Activated CD8-positive, alpha-beta memory T cell treated with anti-CD3 and anti-CD28 coated beads for 24 hours (primary cell): ENCODE measurements around the gene TXNRD1.
"Not testable (repeated sequence)": the region's sequence is repeated elsewhere in the genome, so short reads cannot be mapped to it uniquely, and the experiment has no call there.

Source experiments
- DNase-seq: peaks from one replicate; pipeline ENCODE4 v3.0.0-alpha.2; 2020

Gene TXNRD1

DNA sequence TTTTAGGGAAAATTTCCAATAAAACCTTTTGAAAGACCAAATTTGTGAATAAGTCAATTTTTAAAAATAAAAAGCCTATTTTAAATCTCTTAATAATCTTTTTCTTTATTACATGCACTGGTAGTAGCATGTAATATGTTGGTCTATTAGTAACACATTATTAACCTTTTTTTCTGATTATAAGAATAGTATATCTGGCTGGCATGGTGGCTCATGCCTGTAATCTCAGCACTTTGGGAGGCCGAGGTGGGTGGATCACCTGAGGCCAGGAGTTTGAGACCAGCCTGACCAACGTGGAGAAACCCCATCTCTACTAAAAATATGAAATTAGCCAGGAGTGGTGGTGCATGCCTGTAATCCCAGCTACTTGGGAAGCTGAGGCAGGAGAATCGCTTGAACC, 116.7 kb downstream of the TXNRD1 start:
- DNase-seq: not testable (repeated sequence)

- no peak for DNase-seq
Observed at GRCh38 chr12:104333692-104334255, 118.2 kb downstream of the TXNRD1 start.

GRCh38 chr12:104334581-104334980, 119.0 kb downstream of the TXNRD1 start:
- no peak for DNase-seq

DNA sequence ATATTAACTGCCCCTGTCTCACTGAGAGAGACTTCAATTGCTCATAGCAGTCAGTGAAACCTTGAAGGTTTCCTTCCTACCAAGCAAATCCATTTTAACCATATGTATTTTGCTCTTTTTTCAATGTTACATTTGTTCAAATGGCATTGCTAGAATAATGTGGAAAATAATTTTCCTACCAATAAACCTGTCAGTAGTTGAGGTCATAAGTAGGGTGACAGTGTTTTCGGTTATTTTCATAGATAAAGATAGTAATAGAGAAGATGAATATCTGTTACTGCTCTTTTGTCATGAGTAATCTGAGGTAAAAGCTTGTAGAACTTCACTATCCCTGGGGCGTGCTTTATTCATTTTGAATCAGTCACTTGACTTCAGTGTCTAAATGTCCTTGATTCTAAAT, 120.5 kb downstream of the TXNRD1 start:
- DNase-seq: no peak

DNA sequence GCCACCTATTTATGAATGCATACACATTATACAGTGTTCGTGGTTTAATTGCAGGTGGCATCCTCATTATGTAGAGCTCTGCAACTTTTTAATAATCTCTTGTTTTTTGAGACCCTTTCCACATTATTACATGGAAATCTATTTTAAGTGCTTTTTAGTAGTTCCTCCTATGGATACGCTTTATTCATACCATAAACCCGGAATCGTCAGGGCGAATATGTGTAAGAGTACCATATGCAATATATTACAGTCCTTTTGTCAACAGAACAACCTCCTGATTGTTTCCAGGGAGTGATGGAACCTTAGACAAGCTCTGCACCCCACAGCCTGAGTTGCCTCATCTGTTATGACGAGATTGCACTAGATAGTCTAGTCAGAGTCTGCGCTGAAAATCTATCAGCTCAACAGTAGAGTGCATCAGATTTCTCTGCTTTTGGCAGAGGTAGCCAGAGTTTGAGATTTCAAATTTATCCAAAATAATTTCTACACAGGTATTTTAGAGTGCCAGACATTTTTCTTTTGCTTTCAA, 121.5 kb downstream of the TXNRD1 start:
- no peak for DNase-seq

DNA sequence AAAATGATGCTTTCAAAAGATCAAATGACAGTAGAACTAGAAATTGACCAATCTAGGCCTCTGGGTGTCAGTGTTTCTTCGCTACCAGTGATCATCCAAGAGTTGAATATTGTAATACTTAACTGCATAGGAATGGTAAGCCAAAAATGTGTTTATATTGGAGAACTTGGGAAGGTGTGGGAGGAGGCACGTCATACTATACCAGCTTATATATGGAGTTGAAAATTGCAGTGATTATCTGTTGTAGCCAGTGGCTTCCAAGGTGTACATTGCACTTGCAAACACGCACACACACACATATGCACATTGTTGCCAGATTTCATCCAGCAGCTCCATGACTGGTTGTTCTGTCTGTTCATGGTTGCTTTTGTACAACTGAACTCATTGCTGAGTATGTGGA, 124.1 kb downstream of the TXNRD1 start:
- DNase-seq: no peak

DNA sequence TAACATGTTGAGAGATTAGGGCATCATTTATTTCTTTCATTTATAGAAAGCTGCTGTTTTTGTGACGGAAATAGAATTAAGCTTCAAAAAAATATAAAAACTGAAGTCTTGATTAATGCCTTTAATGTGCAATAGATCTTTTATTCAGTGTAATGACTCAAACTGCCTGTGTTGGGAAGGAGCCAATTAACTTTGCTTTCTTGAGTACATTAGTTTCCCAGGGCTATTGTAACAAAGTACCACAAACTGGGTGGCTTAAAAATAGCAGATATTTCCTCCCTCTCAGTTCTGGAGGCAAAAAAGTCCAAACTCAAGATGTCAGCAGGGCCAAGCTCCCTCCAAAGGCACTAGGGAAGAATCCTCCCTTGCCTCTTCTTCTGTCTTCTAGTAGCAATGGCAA, 124.6 kb downstream of the TXNRD1 start:
- DNase-seq: no peak

DNA sequence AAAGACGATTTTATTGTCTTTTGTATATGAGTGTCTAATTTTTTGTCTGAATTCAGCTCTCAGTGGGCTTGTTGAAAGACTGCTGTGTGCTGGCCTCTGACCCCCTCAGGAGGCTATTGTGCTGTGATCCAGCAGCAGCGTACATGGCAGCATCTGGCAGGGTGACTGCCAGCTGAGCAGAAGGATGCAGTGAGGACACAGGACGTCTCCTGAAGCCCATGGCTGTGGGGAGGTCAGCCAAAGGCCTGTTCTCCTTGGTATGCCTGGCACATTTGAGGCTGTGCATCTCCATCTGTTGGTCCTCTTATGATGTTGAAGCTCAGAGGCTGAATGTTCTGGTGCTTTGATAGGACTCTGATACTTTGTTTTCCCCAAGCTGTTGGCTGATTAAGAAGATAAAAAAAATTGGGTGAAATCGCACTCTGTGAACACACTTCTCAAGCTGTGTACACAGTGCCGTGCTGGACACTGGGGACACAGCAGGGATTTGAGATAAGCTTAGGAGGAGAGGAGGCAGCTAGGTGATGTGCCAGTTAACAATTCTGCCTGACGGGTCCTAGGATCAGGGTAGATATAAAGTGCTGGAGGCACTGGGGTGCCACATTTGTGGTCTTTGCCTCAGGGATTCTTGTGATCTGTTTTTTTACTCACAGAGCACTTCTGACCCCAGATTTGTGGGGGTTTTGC, 125.5 kb downstream of the TXNRD1 start:
- DNase-seq: no peak

DNA sequence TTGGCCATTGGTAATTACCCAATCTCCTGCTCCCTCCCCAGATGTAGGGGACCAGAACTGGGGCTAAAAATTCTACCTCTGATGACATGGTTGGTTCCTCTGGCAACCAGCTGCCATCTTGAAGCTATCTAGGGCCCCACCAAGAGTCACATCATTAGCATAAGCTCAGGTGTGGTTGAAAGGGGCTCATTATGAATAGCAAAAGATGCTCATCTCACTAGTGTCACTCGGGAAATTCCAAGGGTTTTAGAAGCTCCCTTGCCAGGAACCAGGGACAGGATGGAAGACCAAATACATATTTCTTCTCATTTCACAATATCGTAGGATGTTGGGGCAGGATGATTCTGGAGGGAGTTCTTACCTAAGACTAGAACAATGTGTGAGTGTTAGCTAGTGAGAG, 126.6 kb downstream of the TXNRD1 start:
- DNase-seq: no peak

DNA sequence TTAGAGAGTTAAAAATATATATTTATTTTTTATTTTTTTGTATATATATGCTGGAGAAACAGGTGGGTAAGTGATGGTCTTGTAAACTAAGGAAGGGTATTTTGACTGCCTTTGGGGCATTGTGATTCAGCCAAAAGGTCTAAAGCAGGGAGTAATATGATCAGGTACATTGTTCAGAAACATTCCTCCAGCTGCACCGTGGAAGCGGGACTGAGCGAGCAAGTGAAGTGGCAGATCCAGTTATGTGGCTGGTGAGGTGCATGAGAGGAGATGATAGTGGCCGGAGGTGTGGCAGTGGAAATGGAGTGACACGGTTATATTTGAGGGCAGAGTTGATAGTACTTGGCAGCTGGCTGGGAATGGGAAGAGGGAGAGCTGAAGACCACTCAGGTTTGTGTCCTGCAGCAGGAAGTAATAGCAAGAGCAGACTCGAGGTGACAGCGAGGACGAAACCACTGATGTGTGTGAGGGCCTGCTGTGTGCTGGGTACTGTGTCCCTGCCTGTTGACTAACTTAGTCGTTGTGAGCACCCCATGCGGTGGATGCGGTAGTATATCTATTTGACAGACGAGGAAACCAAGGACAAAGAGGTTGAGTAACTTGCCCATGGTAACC, 127.2 kb downstream of the TXNRD1 start:
- no peak for DNase-seq

- no peak for DNase-seq
Observed at GRCh38 chr12:104344682-104345081, 129.1 kb downstream of the TXNRD1 start.

DNA sequence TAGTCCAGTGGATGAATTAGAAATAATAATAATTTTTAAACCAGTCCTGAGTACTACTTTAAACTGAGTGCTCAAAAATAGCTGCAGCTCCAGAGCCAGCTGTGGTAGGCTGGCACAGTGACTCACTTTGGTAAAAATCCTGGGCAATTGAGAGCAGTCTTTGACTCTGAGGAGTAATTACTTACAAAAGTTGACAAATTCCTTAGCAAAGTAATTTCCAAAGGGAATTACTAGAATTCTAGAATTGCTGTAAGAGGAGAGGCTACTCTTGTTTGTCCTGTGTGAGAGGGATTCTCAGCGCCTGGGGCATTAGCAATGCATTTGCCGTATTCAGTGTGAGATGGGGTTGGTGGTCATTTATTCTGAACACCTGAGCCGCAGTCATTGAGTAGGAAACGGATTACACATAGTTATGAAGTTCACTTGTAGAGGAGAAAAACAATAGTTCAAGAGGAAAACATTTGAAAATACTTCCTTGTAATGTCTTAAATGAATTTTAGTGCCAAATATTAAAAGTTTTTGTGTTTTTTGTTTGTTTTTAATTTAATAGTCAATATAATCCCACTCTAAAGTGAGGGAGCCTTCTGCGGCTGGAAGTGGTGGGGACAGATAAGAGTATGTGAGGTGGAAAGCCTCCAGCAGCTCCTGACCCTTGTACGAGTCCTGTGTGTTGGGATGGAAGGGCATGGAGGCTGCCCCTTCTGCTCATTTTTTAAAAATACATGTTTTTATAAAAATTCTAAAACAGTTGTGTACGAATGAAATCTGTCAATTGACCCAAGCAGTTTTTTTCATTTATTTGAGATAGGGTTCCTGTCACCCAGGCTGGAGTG, 129.9 kb downstream of the TXNRD1 start:
- peak; percentile 21 for DNase-seq

DNA sequence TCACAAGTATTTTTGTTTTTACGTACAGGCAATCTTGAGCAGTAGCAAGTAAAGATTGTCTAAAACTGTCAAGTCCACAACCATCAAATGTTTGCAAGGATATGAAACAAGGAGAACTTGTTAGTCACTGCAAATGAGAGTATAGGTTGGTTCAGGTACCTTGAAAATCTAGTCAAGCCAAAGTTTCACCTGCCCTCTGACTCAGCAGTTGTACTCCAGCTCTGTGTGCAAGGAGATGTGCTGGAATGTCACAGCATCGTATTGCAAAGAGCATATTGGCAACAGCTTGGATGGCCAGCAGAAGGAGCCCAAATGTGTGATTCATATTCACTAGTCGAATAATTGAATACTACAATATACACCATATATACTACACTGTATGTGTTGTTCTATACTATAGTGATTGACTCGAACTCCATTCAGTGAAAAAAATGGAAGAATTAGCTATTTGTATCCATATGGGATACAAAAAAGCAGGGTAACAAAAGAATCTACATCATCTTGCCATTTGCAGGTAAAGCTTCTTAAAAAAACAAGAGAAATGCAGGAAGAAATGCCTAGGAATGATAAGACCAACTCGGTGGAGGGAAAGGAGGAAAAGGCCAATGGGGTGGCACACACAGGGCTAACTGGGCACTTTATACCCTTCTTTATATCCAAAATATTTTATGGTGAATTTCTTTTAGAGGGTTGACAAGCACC, 131.9 kb downstream of the TXNRD1 start:
- peak; percentile 24 for DNase-seq

- DNase-seq: peak; percentile 26
Observed at GRCh38 chr12:104348283-104348993, 132.9 kb downstream of the TXNRD1 start.

GRCh38 chr12:104348994-104349494, 133.5 kb downstream of the TXNRD1 start:
- no peak for DNase-seq

GRCh38 chr12:104350211-104351056, 134.9 kb downstream of the TXNRD1 start:
- no peak for DNase-seq

DNA sequence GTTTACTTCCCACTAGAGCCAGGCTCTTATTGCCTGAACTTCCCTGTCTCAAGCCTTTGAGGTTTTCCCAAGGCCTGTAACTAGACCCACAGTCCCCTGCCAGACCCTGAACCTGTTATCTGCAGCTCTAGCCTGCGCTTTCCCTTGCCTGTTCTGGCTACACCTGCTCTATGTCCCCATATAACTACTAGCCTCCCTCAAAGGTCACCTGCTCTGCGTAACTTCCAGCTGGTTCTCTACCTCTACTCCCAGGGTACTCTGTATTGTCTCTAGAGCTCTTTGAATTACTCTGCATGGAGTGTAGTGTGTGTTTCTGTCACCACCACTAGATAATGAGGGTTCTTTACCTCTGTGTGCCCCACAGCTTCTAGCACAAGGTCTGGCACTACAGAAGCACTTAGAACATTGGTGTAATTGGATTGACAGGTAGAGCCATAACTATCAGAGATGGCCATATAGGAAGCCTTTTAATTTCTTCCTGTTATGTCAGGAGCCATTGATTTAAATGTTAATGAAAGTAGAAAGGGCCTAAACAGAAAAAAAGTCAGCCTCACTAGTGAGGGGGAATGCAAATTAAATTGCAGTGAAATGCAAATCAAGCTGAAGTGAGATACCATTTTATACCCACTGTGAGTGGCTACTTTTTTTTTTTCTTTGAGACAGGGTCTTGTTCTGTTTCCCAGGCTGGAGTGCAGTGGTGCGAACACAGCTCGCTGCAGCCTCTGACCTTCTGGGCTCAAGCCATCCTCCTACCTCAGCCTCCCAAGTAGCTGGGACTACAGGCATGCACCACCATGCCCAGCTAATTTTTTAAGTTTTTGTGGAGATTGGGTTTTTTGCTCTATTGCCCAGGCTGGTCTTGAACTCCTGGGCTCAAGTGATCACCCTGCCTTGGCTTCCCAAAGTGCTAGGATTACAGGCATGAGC, 135.7 kb downstream of the TXNRD1 start:
- DNase-seq: peak; percentile 43

DNA sequence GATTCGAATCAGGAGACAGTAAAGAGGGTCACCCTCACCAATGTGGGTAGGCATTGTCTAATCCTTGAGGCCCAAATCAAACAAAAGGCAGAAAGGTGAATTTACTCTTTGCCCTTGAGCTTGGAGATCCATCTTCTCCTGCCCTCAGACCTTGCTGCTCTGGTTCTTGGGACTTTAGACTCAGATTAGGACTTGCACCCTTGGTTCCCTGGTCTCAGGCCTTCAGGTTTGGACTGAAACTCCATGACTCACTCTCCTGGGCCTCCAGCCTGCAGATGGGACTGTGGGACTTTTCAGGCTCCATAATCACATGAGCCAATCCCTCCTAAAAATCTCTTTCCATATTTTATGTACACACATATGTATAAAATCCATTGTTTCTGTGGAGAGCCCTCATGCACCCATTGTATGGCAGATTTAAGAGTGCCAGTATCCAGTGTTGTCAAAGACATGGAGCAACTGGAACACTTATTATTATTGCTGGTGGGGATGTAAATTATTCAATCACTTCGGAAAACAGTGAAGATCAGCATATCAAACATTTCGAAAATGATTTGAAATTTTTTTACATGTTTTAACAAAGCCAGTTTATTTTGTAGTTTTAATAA, 136.6 kb downstream of the TXNRD1 start:
- DNase-seq: peak; percentile 43
